Anterior cingulate cortex (tissue), 58 donors: ENCODE data around the gene DNAJA2.

ENCODE experiments used
- DNase-seq, 58 donors: peaks; one replicate each; lab custom pipeline; 2025; lab: John Stamatoyannopoulos, UW

The DNAJA2 gene

DNA sequence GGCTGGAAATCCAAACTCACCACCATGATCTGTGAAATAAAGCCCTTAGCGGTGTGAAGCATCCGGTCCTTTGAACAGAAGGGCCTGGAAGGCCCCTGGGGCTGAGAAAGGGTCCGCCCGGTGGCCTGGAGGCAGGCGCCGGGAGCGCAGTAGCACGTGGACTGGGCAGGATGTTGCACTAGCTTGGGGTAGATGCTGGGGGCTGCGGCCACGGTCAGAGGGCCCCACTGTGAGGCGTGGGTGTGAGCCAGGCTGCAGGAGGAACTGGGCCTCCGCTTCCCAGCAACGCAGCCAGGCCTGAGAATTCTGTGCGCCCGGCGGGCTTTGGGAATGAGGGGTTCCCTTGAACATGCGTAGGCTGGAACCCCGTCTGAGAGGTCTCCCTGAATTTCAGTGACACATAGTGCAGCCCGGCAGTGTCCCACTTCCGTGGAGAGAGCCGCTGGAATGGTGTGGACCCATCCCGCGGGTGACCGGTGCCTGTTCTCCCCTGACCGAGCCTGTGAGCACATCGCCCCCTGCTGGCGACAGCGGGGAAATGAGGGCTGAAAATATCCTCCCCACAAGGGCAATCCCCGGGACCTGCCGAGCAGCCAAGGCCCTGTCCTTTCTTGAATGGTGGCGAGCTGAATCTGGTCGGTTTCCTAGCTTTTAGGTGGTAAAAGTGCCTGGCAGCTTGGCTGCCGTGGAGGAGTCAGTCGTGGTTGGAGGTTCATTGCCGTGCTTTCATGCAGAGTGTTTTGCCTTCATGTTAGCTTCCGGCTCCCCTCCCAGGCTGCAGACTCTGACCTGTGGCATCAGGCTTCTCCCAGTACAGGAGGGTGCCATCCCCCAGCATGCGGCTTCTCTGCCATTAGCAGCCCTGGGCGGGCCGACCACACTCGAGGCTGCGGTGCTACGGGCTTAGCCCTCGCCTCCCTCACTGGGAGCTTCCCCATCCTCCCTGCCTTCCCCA, 43.8 kb downstream of the DNAJA2 start:
- peak in 55 of 58 donors; percentile 25 to 84 (median 66) for DNase-seq

DNA sequence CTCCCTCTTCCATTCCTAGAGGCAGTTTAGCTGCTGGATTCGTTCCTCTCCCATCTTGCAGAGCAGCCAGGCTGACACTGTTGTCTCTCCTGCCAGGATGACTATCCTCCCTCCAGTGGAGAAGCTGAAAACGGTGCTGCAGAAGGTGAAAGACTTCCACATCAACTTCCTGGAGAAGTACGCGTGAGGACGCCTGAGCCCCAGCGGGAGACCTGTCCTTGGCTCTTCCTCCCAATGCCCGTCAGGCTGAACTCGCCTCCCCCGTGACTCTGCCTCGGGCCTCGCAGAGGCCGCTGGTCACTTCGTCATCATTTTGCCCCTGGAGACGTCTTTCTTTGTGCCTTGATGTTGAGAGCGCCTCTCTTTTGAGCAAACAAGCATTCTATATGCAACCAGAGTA, 44.7 kb downstream of the DNAJA2 start:
- no peak for DNase-seq

DNA sequence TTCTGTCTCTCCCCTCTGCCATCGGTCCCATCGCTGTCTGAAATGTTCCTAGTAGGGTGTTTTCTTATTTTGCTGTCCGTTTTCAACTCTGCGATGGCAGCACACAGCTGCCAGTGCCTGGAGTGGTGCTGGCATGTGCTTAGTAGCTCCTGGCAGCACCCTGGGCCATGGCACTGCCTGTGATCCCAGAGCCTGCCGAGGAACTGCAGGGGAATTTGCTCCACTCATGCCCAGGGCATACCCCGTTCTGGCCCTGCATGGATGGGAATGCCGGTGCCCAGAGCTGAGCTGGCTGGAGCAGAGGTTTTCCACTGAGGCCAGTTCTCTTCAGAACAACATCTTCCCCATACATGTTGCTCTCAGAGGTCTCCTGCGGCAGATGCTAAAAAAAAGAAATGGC, 46.2 kb downstream of the DNAJA2 start:
- DNase-seq, result peak in 22 of 58 donors; percentile 9 to 67 (median 26)

GRCh38 chr16:46926470-46927225, 46.8 kb downstream of the DNAJA2 start:
- DNase-seq, result no peak

GRCh38 chr16:46924402-46924801, 49.1 kb downstream of the DNAJA2 start:
- no peak for DNase-seq

DNA sequence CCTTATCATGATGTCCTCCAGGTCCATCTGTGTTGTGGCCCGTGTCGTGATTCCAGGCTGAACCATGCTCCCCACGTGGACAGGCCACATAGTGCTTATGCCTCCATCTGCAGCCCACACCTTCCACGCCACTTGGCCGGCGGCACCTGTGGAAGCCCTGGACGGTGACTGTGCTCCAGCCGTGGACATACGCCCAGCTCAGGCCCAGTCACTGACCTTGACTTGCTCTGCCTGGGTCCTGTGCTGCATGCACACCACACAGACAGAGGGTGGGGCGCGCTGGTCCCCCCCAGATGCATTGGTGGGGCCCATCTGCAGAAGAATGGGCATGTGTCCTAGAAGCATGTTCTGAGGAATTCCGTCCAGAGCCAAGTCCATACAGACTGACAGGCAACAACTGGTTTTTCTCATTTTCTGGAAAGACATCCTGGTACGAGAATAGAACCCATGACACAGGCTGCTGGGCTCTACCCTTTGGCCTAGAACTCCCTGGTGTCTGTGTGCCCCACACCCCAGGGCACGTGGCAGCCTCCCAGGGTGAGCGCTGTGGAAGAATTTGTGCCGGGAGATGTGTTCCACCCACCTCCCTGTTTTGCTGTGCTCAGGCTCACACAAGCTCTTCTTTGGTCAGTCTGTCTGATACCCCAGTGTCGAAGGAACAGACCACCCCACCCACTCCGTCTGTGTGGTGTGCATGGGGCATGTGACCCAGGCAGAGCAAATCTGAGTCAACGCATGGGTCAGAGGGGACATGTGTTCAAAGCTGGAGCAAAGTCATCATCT, 49.8 kb downstream of the DNAJA2 start:
- no peak for DNase-seq

DNA sequence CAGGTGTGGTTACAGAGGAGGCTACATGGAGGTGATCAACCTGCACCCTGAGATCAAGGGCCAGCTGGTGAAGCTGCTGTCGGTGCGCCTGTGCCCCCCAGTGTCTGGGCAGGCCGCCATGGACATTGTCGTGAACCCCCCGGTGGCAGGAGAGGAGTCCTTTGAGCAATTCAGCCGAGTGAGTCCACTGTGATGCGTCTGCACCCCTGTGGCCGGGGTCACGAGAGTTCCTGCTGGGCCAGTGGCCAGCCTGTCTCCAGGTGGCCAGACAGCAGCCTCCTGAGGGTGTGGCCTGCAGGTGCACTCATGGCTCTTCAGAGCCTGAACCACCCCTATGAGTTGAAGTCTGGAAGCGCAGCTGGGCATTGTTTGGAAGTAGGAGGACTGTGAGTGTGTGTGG, 51.2 kb downstream of the DNAJA2 start:
- DNase-seq, result no peak

GRCh38 chr16:46920402-46921068, 52.9 kb downstream of the DNAJA2 start:
- DNase-seq, result peak in 25 of 58 donors; percentile 8 to 66 (median 26)

GRCh38 chr16:46918905-46919792, 54.3 kb downstream of the DNAJA2 start:
- DNase-seq, result no peak

- DNase-seq, result no peak
These were observed 55.1 kb downstream of the DNAJA2 start for GRCh38 chr16:46918400-46918799.

DNA sequence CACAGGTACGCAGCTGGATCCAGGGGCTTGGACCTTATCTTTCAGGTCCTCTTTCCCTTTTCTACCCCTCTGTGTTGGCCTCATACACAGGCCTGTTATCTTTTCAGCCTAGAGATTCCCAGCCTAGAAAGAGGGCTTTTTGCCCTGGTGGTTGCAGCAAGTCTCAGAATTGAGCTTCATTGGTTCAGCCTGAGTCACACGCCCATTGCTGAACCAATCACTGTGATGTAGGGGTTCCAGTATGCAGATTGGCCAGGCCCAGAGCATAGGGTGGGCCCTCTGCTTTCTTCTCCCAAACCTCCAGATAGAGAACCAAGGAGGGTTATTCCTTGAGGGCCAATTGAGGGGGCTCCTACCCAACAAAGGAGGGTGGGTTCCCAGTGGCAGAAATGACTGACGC, 56.5 kb downstream of the DNAJA2 start:
- no peak for DNase-seq

- DNase-seq, result no peak
These were observed 57.9 kb downstream of the DNAJA2 start for GRCh38 chr16:46915483-46916025.

DNA sequence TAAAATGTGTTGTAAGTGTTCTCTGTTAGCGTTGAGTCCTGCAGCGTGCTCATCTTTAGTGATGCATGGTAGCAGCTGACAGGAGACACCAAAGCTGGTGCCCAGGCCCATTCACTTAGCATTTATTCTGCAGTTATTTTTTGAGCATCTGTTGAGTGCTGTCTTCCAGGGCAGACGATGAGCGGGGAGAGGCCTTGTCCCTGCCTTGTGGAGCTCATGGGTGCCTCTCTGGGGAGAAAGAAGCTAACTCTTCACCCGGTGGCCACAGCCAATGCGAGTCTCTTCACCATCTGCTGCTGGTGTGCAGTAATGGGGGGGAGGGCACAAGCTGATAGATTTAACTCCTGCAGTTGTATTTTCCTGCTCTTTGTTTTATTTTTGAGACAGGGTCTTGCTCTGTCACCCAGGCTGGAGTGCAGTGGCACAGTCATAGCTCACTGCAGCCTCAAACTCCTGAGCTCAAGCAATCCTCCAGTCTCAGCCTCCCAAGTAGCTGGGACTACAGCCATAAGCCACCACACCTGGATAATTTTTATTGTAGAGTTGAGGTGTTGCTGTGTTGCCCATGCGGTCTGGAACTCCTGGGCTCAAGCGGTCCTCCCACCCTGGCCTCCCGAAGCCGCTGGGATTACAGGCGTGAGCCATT, 58.8 kb downstream of the DNAJA2 start:
- DNase-seq, result no peak

DNA sequence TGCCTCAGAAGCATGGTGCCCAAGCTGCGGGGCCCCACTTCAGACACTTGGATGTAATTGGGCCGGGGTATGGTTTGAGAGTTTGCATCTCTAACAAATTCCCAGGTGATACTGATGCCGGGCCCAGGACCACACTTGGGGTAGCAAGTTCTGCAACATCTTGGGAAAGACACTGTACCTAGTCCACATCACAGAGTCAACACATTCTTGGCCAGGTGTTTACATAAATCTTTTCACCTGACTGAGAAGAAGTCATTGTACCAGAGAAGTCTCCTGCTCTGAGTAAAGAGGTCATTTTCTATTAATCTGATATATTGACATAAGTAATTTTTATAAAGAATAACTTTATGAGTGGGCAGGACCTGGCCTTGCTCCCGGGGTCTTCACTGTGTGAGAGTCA, 61.8 kb downstream of the DNAJA2 start:
- no peak for DNase-seq

DNA sequence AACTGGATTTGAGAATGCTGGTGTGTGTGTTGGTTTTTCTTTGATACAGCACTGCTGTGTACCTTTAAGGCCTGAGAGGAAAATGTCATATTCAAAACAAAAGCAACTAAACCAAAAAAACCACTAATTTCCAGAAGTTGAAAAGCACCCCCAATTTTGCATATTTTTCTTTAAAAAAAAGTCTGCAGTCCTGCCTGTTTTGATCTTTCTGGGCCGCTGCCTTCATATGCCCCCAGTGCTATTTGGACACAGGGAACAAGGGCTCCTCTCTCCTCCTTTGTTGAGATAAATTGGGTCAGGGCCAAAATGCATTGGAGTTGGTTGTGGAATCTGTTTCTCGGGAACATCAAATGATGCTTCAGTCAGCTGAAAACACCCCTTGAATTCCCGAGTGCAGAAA, 62.4 kb downstream of the DNAJA2 start:
- peak in 34 of 58 donors; percentile 14 to 87 (median 46) for DNase-seq

- DNase-seq, result peak in 44 of 58 donors; percentile 8 to 74 (median 40)
These were observed 64.7 kb downstream of the DNAJA2 start for GRCh38 chr16:46908540-46909372.

DNA sequence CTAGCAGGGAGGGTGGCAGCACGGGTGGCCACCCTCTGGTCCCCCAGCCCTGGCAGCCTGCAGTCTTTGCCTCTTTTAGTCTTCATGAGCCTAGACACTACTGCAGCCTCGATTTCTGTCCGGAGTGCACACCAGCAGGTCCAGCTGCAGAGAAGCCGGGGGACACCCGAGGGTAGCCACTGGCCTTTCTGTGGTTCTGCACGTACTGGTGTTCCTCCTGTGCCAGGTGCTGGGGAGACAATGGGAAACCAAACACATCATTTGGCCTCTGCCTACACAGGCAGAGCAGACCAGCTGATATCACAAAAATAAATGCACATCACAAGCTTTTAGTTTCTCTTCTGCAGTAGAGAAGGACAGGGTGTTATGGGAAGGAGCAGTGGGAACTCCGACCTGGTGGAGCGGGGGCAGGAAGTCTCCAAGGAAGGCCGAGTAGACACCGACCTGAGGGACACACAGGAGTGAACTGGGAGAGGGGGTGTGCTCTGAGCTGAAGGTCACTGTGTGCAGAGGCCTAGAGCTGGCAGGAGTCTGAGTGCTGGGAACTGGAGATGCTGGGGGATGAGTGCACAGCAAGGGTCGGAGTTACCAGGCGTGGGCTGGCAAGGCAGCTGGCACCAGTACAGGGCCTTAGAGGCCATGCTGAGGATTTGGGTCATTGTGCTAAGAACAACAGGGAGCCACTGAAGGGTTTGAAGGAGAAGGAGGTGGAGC, 66.3 kb downstream of the DNAJA2 start:
- peak in 2 of 58 donors; percentile 14 to 39 for DNase-seq
